GM12873 (cell line): ENCODE results near the gene PARVA.

Experiments
- TF ChIP-seq, protein P1 (sequence below): IDR thresholded peaks from 2 replicates; pipeline ENCODE4 v1.5.1; 2012; ENCODE audit warnings: low read depth, mild to moderate bottlenecking, moderate library complexity, low read length, control low read depth; ENCODE audit not compliant: insufficient read depth; ENCODE audit errors: missing control alignments

PARVA gene

DNA sequence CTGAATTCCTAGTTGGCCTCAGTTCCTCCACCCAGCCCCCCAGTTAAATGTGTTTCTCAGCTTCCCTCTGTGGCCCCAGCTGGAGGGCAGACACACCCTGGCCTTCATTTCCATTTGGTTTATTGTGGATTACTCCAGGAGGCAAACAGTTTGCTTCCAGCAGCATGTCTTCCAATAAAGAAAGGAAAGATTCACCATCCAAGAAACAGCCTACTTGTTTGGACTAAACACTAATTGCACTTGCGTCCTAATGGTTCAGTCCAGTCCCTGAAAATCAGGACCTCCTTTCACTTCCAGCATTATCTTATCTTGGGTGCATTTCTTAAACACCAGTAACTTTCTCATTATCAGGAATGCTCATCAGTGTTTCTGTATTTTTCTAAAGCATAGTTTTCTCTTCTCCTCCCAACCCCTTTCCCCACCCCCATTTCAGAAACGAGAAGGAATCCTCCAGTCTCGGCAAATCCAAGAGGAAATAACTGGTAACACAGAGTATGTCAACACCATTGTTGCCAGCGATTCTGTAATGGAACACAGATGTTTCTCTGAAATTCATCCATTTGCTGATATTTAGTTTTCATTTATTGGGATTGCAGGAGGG, 130.9 kb downstream of the PARVA start:
- TF ChIP-seq, protein P1, sequence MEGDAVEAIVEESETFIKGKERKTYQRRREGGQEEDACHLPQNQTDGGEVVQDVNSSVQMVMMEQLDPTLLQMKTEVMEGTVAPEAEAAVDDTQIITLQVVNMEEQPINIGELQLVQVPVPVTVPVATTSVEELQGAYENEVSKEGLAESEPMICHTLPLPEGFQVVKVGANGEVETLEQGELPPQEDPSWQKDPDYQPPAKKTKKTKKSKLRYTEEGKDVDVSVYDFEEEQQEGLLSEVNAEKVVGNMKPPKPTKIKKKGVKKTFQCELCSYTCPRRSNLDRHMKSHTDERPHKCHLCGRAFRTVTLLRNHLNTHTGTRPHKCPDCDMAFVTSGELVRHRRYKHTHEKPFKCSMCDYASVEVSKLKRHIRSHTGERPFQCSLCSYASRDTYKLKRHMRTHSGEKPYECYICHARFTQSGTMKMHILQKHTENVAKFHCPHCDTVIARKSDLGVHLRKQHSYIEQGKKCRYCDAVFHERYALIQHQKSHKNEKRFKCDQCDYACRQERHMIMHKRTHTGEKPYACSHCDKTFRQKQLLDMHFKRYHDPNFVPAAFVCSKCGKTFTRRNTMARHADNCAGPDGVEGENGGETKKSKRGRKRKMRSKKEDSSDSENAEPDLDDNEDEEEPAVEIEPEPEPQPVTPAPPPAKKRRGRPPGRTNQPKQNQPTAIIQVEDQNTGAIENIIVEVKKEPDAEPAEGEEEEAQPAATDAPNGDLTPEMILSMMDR, result no peak

DNA sequence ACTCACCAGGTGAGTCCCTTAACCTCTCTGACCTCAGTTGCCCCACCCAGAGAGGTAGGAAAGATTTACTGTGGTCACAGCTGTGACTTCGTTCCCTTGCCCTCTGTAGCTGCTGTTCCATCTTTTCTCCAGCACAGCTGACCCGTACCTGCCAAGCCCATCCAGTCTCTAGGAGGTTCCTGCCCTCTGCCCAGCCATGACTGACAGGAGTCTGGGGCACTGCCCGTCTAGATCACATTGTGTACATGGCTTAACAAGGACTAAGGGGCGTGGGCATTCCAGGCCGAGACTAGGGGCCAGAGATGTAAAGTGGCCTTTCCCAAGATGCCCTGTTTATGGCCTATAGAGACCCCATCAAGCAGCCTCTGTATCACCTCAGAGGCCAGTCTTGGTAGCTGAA, 132.0 kb downstream of the PARVA start:
- TF ChIP-seq, protein P1, result no peak

DNA sequence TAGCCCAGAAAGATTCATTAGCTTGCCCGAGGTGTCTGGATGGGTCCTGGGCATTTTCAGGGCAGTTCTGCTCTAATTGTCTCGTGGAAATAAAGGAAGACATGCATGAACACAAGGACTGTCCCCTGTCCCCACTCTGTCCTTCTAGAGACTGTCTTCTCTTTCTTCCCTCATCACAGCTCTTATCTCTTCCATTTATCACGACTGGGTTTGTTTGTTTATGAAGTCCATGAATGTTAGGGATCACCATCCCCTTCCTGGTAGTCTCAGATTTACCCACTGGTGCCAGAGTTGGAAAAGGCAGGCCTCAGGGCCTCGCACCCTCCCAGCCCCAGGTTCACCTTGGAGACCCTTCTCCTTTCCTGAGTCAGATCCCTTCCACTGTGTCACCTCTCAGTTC, 134.8 kb downstream of the PARVA start:
- TF ChIP-seq, protein P1, result no peak

DNA sequence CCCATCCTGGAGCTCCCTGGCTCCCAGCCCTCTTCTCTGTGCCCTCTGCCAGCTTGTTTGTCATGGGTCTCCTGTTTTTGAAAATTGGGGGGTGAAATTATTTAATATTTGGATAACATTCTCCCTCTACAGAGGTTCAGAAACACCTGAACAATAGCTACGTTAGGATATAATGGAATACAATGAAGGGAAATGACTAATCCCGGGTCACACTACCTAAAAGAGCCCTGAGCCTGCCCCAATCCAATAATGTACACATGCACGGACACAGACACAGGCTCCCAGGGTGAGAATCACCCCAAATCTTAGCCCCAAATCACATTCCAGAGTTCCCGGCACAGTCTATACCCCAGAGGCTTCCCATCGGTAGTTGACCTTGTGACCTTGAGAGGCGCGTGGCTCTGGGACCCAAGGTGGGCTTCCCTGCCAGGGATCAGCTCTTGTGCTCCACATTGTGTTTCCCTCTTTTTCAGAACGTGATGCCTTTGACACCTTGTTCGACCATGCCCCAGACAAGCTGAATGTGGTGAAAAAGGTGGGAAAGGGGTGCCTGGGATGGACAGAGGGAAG, 135.5 kb downstream of the PARVA start:
- TF ChIP-seq, protein P1, result no peak

DNA sequence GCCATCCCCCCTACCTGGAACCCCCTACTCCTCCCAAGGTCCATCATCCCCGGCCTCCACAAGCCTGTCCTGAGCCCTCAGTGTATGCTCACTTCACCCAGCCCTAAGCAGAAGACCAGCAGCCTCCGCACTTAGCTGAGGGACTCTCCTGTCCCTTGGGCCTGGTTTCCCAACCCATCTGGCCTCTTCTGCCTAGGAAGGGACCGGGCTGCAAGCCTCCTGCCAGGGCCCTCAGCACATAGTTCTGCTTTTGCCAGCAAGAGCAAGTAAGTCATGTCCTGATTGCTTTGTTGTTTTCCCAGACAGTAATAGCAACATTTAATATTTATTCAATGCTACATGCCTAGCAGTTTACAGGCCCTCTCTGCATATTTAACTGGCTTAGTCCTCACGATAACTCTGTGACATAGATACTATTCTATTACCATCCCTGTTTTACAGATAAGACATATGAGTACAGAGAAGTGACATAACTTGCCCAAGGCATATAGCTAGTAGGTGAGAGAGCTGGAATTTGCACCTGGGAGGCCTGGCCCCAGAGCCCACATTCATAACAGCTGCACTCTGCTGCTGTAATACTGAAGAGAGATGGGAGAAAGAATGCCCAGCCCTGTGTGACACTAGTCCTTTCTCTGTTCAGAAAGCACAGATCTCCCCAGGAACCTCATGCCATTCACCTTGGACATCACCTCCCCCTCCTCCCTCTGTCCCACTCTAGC, 139.2 kb downstream of the PARVA start:
- TF ChIP-seq, protein P1, result no peak

DNA sequence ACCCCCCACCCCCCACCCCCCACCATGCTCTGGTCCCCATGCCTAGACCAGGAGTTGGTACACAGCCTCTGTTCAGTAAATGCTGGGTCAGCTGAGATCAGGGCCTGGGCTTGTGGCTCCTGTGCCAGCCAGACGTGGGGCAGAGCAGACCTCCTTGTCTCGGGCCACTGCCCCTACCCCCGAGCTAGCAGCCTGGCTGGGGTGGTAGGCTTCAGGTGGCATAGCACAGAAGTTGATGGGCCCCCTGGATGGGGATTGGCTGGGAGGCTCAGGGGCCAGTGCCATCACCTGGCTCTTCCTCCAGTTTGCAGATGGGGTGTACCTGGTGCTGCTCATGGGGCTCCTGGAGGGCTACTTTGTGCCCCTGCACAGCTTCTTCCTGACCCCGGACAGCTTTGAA, 139.9 kb downstream of the PARVA start:
- TF ChIP-seq, protein P1, result no peak

DNA sequence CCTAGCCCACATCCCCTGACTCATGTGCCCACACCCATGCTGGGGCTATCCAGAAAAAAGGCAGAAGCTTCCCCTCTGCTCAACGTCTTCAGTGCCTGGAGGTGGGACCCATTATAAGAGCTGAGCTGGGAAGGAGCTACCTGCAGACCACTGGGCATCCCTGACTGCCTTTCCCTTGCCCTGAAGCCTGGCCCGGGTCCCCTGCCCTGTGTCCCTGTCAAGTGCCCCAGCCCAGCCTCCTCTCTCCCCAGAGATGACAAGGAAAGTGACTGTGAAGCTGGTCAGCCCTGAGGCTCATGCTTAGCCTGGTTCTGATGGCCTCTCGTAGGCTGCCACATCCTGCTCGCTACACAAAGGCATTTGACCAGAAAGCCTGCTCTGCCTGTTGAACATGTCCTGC, 140.4 kb downstream of the PARVA start:
- TF ChIP-seq, protein P1, result no peak
